NCI-H526 (cell line): ENCODE data around the gene C20orf144.
A peak's percentile ranks its signal among the peaks of the same experiment; 100 is the strongest.

ENCODE experiments used
- DNase-seq, 2 experiments: peaks; one replicate each; lab custom pipeline; 2025; lab: John Stamatoyannopoulos, UW

Gene C20orf144

DNA sequence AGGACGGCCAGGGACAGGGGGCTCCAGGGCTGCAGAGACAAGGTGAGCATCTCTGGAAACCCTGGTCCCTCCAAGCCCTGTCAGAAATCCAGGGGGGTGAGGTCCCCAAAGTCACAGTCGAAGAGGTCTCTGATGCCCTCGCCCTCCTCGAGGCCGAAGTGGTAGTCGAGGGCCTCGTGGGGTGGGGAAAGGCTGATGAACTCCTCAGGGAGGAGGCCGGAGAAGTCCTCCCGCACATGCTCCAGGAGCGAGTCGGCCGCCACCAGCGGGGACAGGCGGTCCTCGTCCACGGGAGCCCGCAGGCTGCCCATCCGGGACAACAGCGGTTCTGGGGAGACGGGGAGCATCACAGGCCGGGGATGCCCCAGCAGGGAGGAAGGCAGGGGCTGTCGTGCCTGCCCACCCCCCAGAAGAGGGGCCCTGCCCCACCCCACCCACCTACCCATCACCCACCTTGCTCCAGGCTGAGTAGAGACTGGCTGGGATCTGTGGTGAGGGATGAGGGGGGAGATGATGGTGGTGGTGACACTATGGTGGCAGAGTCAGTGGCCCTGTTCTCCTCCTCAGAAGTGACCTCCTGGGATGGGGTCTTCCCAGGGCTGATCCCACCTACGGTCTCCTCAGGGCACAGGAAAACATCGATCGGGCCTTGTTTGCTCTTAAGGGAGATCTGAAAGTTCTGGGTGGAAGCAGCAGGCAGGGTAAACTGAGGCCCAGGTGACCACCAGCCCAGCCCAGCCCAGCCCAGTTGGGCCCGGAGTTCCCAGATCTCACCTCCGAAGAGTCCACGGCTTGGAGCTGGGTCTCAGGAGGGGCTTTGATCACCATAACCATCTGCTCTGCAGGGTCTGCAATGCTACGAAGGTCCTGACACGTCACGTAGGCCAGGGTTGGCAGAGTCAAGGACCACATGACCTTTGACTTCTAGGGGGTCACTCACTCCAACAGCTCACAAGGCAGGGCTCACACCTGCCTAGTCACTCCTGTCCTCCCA, 14.8 kb downstream of the C20orf144 start:
- no peak for DNase-seq

DNA sequence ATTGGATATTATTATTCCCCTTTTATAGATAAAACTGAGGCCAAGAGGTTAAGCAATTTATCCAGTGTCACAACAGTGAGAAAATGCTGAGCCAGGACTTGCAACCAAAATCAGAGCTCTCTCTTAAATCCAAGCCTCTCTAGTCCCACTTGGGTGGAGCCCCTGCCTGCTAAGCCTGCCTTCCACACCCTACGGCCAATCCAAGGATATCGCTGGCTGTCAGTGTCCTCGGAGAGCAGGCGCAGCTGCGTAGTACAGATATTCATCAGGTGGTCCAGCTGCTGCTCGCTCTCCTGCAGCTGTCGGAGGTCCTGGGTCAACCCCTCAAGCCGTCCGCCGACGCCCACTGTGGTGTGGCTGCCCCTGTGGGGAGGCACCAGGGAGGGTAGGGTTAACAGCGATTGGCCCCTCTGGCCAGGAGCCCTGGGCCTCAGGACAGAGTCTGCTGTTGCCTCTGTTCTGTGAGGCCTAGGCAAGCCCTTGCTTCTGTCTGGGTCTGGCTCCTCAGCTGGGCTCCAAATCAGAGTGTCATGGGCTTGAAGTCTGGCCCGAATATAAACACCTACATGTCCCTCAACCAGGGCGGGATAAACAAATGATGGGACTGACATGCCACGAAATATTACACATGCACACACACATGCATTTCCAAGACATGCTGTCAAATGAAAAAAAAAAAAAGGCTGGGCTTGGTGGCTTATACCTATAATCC, 16.0 kb downstream of the C20orf144 start:
- DNase-seq, result no peak

- DNase-seq, result no peak
Observed at GRCh38 chr20:33679758-33680485, 17.8 kb downstream of the C20orf144 start.

DNA sequence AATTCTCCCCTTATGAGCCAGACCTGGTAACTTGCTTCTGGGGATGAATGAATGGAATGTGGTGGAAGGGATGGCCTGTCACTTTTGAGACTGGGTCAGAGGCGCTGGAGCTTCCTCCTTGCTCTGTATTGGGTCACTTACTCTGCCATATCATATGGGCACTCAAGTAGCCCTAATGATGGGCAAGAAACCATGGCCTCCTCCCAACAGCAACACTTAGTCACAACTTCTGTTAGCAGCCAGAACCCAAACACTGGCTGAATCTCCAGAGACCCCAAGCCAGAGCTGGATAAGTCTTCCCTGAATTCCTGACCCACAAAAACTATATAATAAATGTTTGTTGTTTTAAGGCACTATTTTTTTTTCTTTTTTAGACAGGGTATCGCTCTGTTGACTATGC, 18.6 kb downstream of the C20orf144 start:
- DNase-seq, result no peak

DNA sequence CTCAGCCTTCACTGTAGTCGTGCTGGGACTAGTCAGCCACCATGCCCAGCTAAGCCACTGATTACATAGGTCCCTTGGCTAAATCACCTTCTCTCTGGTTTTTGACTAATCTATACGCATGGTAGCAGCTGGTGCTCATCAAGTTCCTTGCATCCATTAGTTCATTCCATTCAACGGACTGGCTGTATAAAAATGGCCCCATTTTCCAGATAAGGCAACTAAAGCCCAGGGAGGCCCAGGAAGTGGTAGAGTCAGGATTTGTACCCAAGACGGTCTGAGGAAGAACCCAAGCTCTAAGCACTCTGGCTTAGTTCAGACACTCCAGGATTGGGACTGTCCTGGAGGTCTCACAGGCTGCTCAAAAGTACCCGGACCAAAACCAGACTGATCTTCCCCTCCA, 19.2 kb downstream of the C20orf144 start:
- no peak for DNase-seq

- DNase-seq, result no peak
Observed at GRCh38 chr20:33681728-33682353, 19.7 kb downstream of the C20orf144 start.

GRCh38 chr20:33684533-33685327, 22.6 kb downstream of the C20orf144 start:
- peak in 1 of 2 experiments; percentile 65 for DNase-seq

DNA sequence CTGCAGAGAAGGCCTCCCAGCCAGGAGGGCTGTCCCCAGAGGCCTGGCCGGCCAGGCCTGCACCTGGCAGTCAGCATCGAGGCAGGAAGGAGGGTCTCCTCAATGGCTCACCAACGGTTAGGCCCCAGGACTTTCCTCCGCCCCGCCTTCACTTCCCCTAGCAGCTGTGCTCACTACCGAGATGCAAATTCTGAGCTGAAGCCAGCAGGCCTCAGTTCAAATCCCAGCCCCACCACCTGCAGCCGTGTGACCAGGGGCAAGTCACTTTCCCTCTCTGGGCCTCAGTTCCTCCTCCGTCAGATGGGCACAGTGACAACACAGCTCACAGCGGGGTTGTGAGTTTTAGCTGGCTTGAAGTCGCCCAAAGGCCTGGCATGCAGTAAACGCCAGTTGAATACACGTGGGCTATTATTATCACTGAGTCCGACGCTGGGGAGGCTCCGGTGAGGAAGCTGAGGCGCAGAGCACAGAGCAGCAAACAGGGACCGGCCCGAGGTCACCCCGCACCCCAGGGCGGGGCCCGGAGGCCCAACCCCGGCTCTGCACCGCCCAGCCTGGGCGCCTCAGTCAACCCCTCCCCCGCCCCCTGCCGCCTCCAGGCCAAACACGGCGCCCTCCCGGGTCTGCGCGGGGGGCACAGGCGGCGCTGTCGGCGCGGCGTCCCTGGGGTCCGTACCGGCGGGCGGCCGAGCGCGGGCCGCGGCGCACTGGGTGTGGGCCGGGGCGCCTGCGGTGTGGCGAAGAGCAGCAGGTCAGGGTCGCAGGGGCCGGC, 23.4 kb downstream of the C20orf144 start:
- peak; percentile 80 to 94 for DNase-seq

- DNase-seq, result peak; percentile 88 to 99
Observed at GRCh38 chr20:33686100-33686983, 24.2 kb downstream of the C20orf144 start, which contains the start of gene E2F1. E2F1 (minus strand) TSS chr20:33686385; CDS start chr20:33686264, 121 bp downstream.

GRCh38 chr20:33686984-33687366, 24.8 kb downstream of the C20orf144 start:
- no peak for DNase-seq

DNA sequence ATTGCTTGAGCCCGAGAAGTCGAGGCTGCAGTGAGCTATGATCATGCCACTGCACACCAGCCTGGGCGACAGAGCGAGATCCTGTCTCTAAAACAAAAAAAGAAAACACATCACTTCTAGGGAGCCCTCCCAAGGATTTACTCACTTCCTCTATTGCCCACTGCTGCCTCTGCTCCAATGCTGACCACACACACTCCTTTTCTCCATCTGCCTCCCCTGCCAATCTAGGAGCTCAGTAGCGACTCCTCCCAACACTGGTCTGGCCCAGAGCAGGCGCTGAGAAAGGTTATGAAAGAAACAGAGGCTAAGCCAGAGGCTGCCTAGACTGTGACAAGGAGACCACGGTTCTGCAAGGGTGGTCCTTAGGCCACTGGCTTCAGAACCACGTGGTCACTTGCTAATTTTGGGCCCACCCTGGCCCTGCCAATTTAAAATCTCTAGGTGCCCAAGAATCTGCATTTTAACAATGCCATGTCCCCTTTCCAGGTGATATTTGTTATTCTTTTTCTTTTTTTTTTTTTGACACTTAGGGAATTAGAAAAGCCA, 25.3 kb downstream of the C20orf144 start:
- no peak for DNase-seq

DNA sequence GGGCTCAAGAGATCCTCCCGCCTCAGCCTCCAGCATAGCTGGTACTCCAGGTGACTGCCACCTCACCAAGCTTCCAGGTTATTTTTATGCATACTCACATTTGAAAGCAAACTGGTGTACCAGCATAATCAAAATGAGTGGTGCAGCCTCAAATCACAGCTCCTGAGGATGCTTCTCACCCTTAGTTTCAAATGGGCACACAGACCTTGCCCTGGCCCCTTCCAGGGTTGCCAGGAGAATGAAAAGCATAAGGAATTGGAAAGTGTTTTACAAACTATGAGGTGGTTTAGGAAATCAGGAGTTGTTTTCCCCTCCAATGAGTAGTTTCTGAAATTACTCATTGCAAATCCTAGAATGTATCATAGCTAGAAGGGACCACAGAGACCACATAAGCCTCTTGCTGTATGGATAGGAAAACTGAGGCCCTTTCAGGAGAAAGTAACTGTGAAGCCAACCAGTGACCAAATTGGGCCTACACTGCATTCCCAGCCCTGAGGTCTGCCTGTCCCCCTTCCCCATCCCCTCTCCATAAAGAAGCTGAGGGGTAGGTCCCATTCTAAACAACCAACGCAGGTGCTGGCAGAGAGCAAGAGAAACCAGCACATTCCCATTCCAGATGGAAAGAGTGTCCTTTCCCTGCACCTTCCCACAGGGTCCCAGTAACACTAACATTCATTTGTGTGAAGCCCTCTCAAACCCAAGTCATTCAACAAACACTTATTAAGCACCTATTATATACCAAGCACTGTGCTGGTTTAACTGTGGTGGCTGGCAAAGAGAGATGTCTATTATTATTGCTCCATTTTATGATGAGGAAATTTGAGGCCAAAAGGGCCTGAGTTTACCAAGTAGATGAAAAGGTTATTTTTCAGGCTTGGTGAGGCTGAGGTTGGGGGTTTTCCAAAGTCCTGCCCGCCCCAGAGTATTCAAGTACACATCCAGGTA, 26.1 kb downstream of the C20orf144 start:
- no peak for DNase-seq

GRCh38 chr20:33688938-33689424, 26.9 kb downstream of the C20orf144 start:
- no peak for DNase-seq

DNA sequence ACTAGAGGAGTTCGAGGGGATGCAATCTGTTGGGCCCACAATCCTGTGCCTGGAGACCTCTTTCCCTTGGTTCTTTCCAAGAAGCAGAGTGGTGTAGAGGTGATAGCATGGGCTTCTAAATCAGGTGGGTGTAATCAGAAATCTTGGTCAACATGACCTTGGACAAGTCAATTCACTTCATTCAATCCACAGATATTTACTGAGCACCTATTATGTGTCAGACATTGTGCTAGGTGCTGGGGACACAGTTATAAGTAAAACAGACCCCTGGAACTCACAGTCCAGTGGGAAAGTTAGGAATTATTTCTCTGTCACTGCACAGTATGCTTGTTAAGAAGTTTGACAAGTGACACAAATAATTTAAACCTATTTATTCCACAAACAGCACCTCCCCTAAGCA, 27.4 kb downstream of the C20orf144 start:
- no peak for DNase-seq

DNA sequence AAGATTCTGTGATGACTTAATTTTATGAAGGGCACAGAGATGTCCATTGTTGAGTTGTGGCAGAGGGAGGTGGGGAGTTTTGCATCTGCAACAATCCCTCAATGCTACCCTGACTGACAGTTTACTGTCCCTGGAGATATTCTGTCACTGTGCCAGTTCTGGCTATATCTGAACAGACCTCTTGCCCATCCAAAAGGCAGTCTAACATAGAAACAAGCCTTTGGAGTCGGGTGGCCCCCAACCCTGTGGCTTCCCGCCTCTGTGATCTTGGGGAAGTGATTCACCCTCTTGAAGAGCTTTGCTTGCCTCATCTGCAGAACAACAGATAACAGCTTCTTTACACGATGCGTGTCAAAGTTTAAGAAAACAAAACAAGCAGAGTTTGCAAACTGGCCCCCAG, 27.8 kb downstream of the C20orf144 start:
- DNase-seq, result no peak

DNA sequence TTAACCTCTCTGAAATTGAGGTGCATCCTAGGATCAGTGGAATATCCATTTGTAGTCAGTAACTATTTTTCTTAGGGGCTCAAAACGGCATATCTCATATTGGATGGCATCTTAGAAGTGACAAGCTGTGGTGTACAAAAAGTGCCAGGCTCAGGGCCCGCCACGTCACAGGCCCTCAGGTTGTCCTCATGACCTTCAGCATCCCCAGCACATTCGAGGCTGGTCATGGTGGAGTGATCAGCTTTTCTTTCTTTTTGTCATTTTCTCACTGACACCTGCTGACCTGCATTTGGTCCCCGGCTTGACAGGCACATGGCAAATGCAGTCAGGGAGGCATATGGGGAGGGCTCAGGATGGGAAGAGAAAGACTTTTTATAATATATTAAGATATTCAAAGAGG, 31.2 kb downstream of the C20orf144 start:
- no peak for DNase-seq
